Jurkat, Clone E6-1 (cell line): ENCODE data around the gene DENND1A. TPM values are rescaled to one million over a fixed set of nuclear protein-coding genes. Genes with fewer than 3 reads are reported as not detected.
A peak's percentile ranks its signal among the peaks of the same experiment; 100 is the strongest.
"Not testable (repeated sequence)": the region's sequence is repeated elsewhere in the genome, so short reads cannot be mapped to it uniquely, and the experiment has no call there.

Experiments
- DNase-seq: peaks from one replicate; pipeline ENCODE4 v3.0.0-alpha.2; 2011; ENCODE audit warnings: low read depth, low spot score
- H3K4me3 ChIP-seq: 2 replicates; pipeline ENCODE4 v1.5.1; 2011; ENCODE audit warnings: mild to moderate bottlenecking, low read length, control low read depth, moderate library complexity
- polyA plus RNA-seq: library from polyadenylated mRNA; unstranded; fragments of >200 nt; gene quantifications from one replicate; pipeline ENCODE4 v1.2.1, GENCODE V29; 2012; ENCODE audit warnings: missing spikeins; ENCODE audit not compliant: insufficient read length, insufficient read depth

DENND1A gene
- 23.0 TPM for polyA plus RNA-seq

GRCh38 chr9:123929870-123930831, at the start of gene DENND1A:
Gene DENND1A, minus strand, starts transcription at chr9:123930126. Its CDS starts 221 bp downstream, at chr9:123929905.
- peak within 1 kb of the TSS; percentile 64 for H3K4me3 ChIP-seq
- DNase-seq: peak; percentile 82

GRCh38 chr9:123978981-123979380, 49.1 kb upstream of the DENND1A start:
- no peak for DNase-seq
- no peak overlapping the region for H3K4me3 ChIP-seq

- not testable (repeated sequence) for DNase-seq, H3K4me3 ChIP-seq
Observed at GRCh38 chr9:123976579-123976978, 46.7 kb upstream of the DENND1A start.

GRCh38 chr9:123975871-123976270, 45.9 kb upstream of the DENND1A start:
- DNase-seq: no peak
- no peak overlapping the region for H3K4me3 ChIP-seq

GRCh38 chr9:123974471-123974870, 44.5 kb upstream of the DENND1A start:
- DNase-seq: no peak
- H3K4me3 ChIP-seq: no peak overlapping the region

- no peak for DNase-seq
- no peak overlapping the region for H3K4me3 ChIP-seq
Observed at GRCh38 chr9:123973590-123974223, 43.8 kb upstream of the DENND1A start.

- DNase-seq: no peak
- no peak overlapping the region for H3K4me3 ChIP-seq
Observed at GRCh38 chr9:123972618-123973017, 42.7 kb upstream of the DENND1A start.

- no peak for DNase-seq
- no peak overlapping the region for H3K4me3 ChIP-seq
Observed at GRCh38 chr9:123967323-123967722, 37.4 kb upstream of the DENND1A start.

- no peak overlapping the region for H3K4me3 ChIP-seq
- no peak for DNase-seq
Observed at GRCh38 chr9:123965801-123966686, 36.1 kb upstream of the DENND1A start.

GRCh38 chr9:123964761-123965160, 34.8 kb upstream of the DENND1A start:
- H3K4me3 ChIP-seq: no peak overlapping the region
- no peak for DNase-seq

- no peak for DNase-seq
- no peak overlapping the region for H3K4me3 ChIP-seq
Observed at GRCh38 chr9:123960965-123961364, 31.0 kb upstream of the DENND1A start.

- no peak for DNase-seq
- no peak overlapping the region for H3K4me3 ChIP-seq
Observed at GRCh38 chr9:123960366-123960765, 30.4 kb upstream of the DENND1A start.

GRCh38 chr9:123959787-123960186, 29.9 kb upstream of the DENND1A start:
- no peak for DNase-seq

GRCh38 chr9:123957731-123958130, 27.8 kb upstream of the DENND1A start:
- no peak overlapping the region for H3K4me3 ChIP-seq
- no peak for DNase-seq

More at GRCh38 chr9:123959787-123960186, 29.9 kb upstream of the DENND1A start:
- no peak overlapping the region for H3K4me3 ChIP-seq

GRCh38 chr9:123957168-123957721, 27.3 kb upstream of the DENND1A start:
- no peak overlapping the region for H3K4me3 ChIP-seq
- no peak for DNase-seq

- DNase-seq: no peak
- H3K4me3 ChIP-seq: no peak overlapping the region
Observed at GRCh38 chr9:123955637-123956036, 25.7 kb upstream of the DENND1A start.

GRCh38 chr9:123954518-123955280, 24.8 kb upstream of the DENND1A start:
- no peak overlapping the region for H3K4me3 ChIP-seq
- DNase-seq: no peak
